ENCODE data around the gene MAX. TPM values are rescaled to one million over a fixed set of nuclear protein-coding genes. Genes with fewer than 3 reads are reported as not detected.

The MAX gene
- total and polyA plus RNA-seq, 2 of the 13 experiments (the other 11 are each of a cell fraction or from before 2014, with no cell fraction given), result 28.5 to 29.3 TPM

- TF ChIP-seq, protein P1, sequence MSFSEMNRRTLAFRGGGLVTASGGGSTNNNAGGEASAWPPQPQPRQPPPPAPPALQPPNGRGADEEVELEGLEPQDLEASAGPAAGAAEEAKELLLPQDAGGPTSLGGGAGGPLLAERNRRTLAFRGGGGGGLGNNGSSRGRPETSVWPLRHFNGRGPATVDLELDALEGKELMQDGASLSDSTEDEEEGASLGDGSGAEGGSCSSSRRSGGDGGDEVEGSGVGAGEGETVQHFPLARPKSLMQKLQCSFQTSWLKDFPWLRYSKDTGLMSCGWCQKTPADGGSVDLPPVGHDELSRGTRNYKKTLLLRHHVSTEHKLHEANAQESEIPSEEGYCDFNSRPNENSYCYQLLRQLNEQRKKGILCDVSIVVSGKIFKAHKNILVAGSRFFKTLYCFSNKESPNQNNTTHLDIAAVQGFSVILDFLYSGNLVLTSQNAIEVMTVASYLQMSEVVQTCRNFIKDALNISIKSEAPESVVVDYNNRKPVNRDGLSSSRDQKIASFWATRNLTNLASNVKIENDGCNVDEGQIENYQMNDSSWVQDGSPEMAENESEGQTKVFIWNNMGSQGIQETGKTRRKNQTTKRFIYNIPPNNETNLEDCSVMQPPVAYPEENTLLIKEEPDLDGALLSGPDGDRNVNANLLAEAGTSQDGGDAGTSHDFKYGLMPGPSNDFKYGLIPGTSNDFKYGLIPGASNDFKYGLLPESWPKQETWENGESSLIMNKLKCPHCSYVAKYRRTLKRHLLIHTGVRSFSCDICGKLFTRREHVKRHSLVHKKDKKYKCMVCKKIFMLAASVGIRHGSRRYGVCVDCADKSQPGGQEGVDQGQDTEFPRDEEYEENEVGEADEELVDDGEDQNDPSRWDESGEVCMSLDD (CRISPR knock-in tag; IDR thresholded peaks at IDR 0.05; ENCODE audit: borderline replicate concordance), result no peak
- TF ChIP-seq GATA4 (IDR thresholded peaks at IDR 0.05; ENCODE audit: borderline replicate concordance, low read depth) (no peak), THYN1 (CRISPR knock-in tag; IDR thresholded peaks at IDR 0.05; ENCODE audit: borderline replicate concordance, low read depth) (no peak)
Observed at GRCh38 chr14:65070471-65070976, 31.8 kb downstream of the MAX start (continued).

DNA sequence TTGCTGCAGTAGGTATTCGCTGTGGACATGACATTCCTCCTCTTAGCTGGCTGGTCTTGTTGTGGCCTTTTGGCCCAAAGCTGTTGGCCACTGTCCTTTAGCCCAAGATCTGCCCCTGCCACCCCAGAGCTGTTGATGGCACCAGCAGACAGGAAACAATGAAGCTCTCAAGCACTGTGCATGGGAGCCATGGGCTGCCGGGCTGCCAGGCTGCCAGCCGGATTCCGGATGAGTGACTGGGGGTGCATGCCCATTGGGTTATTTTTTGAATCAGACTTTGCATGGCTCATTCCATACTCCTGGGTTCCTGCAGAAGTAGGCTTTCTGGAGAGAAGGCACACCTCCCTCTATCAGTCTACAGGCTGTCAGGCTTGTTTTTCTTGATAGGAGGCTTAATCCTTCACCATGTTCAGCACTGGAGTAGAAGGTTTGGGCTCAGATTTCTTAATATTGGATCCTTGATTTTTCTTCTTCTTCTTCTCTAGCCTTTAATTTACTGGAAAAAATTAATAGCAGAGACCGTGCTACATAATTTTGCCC lies 32.4 kb downstream of the MAX start:
- FAIRE-seq (no peak), DNase-seq (ENCODE audit: low spot score) (no peak), ATAC-seq (no peak)
- WGBS (ENCODE audit: low lambda C conversion rate), result 100% methylated on average over 2 of the region's 5 CpGs
- Histone ChIP-seq H3K9me3 (ENCODE audit: low read length) (no peaks in the 10 kb centered on the region), H3K27ac (ENCODE audit: extremely low read length, insufficient read depth, low read length) (no peak overlapping the region), H3K27me3 (ENCODE audit: control insufficient read depth in 1 of 2, insufficient read depth in 2 of 2, low read length in 2 of 2) (no peaks in the 10 kb centered on the region), H3K79me2 (ENCODE audit: insufficient read depth, low read length) (no peaks in the 10 kb centered on the region), H4K20me1 (ENCODE audit: insufficient read depth, low read length) (no peaks in the 10 kb centered on the region), H2AFZ (ENCODE audit: low read length) (no peak overlapping the region), H3K4me3 (replicated peaks in 1 of 3; ENCODE audit: insufficient read depth in 1 of 3, low read depth in 2 of 3, low read length in 3 of 3) (no peak overlapping the region), H3K4me1 (ENCODE audit: insufficient read depth, low read length) (peaks cover 22% of the 10 kb centered on the region), H3K4me2 (ENCODE audit: low read depth, low read length) (no peak overlapping the region), H3K36me3 (replicated peaks in 1 of 2; ENCODE audit: control insufficient read depth in 1 of 2, insufficient read depth in 2 of 2, low read length in 2 of 2) (peaks cover 12 to 21% of the 10 kb centered on the region in 2 experiments; a peak in 4 of 5 replicates), H3K9ac (ENCODE audit: insufficient read depth, low read depth, low read length) (no peak overlapping the region)
- ChIA-PET CTCF (ENCODE audit: low intra/inter-chr PET ratio, low total read pairs) (no interaction called here), POLR2A (no interaction called here)
- in situ Hi-C loops (cut with HindIII; ENCODE audit: extremely low pct_ligation_motif_present, low pct_unique_long_range_greater_than_20kb) (no loop called here), intact Hi-C loops (cut with micrococcal nuclease; ENCODE audit: unreplicated experiment) (no loop called here)
- BruUV-seq (replicated peaks), result no TSS peak
- TF ChIP-seq ZNF451 (CRISPR knock-in tag; IDR thresholded peaks at IDR 0.05) (no peak), KMT2A (CRISPR knock-in tag; IDR thresholded peaks at IDR 0.05) (no peak), ZNF552 (CRISPR knock-in tag; IDR thresholded peaks at IDR 0.05; ENCODE audit: borderline replicate concordance) (no peak), RXRA (CRISPR knock-in tag; IDR thresholded peaks at IDR 0.05) (no peak), ZSCAN12 (CRISPR knock-in tag; IDR thresholded peaks at IDR 0.05) (no peak), DMTF1 (CRISPR knock-in tag; IDR thresholded peaks at IDR 0.05) (no peak), ZSCAN5A (CRISPR knock-in tag; IDR thresholded peaks at IDR 0.05; ENCODE audit: borderline replicate concordance) (no peak), ZNF512B (CRISPR knock-in tag; IDR thresholded peaks at IDR 0.05; ENCODE audit: borderline replicate concordance) (no peak), PPARG (CRISPR knock-in tag; conservative IDR thresholded peaks at IDR 0.05) (no peak), ZNF766 (CRISPR knock-in tag; IDR thresholded peaks at IDR 0.05; ENCODE audit: borderline replicate concordance) (no peak)

Measured in HepG2 (cell line).